ENCODE results near the gene ABCC8. TPM values are rescaled to one million over a fixed set of nuclear protein-coding genes. Genes with fewer than 3 reads are reported as not detected.
A peak's percentile ranks its signal among the peaks of the same experiment; 100 is the strongest.

Gene ABCC8
- total RNA-seq, 1 donor from 2014 or later, result 0.30 TPM

GRCh38 chr11:17379383-17380180, 97.1 kb downstream of the ABCC8 start:
- intact Hi-C loops (cut with micrococcal nuclease), result no loop called here
- no peaks in the 10 kb centered on the region for H3K4me1 Mint-ChIP-seq (ENCODE audit: low read depth)
- no peak for DNase-seq (ENCODE audit: low spot score)
- H3K36me3 Mint-ChIP-seq (ENCODE audit: low read depth), result peaks cover 8% of the 10 kb centered on the region
- H3K4me3 Mint-ChIP-seq (ENCODE audit: low read depth), result no peak overlapping the region
- H3K27ac Mint-ChIP-seq, result no peak overlapping the region
- H3K9me3 Mint-ChIP-seq, result peaks cover 4% of the 10 kb centered on the region
- H3K27me3 Mint-ChIP-seq (ENCODE audit: low read depth), result peaks cover 4% of the 10 kb centered on the region

- DNase-seq (ENCODE audit: low spot score), result no peak
- no peak overlapping the region for H3K27ac Mint-ChIP-seq
- no peaks in the 10 kb centered on the region for H3K4me1 Mint-ChIP-seq (ENCODE audit: low read depth)
- peaks cover 13% of the 10 kb centered on the region for H3K36me3 Mint-ChIP-seq (ENCODE audit: low read depth)
- intact Hi-C loops (cut with micrococcal nuclease), result no loop called here
- peaks cover 4% of the 10 kb centered on the region for H3K27me3 Mint-ChIP-seq (ENCODE audit: low read depth)
- peaks cover 9% of the 10 kb centered on the region for H3K9me3 Mint-ChIP-seq
- H3K4me3 Mint-ChIP-seq (ENCODE audit: low read depth), result no peak overlapping the region
These were observed 98.0 kb downstream of the ABCC8 start for GRCh38 chr11:17378655-17379054.

DNA sequence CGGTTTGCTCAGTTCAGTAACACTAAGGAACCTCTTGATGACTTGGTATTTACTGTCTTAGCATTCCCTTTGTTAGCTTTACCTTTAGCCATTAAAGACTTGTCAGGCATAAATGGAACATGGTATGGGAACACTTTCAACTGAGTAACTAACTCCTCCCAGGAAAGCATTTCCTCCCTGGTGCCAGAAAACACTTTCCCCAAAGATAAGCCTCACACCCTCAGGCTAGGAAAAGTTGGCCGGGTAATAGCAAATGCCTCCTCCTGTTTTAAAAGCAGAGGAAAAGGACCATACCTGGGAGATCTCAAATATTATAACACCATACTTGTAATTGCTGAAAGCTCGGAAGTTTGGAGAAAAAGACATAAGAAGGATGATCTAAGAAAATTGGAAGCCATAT, 100.2 kb downstream of the ABCC8 start:
- Mint-ChIP-seq H3K36me3 (ENCODE audit: low read depth) (peaks cover 31% of the 10 kb centered on the region), H3K27me3 (ENCODE audit: low read depth) (no peaks in the 10 kb centered on the region)
- intact Hi-C loops (cut with micrococcal nuclease), result no loop called here

GRCh38 chr11:17375547-17375946, 101.1 kb downstream of the ABCC8 start:
- no peaks in the 10 kb centered on the region for H3K4me1 Mint-ChIP-seq (ENCODE audit: low read depth)
- no peak for DNase-seq (ENCODE audit: low spot score)
- intact Hi-C loops (cut with micrococcal nuclease), result no loop called here
- H3K27me3 Mint-ChIP-seq (ENCODE audit: low read depth), result no peaks in the 10 kb centered on the region
- no peak overlapping the region for H3K4me3 Mint-ChIP-seq (ENCODE audit: low read depth)
- H3K9me3 Mint-ChIP-seq, result peaks cover 35% of the 10 kb centered on the region
- H3K36me3 Mint-ChIP-seq (ENCODE audit: low read depth), result peaks cover 40% of the 10 kb centered on the region
- H3K27ac Mint-ChIP-seq, result no peak overlapping the region

More for the DNA sequence above, 100.2 kb downstream of the ABCC8 start:
- no peak overlapping the region for H3K4me3 Mint-ChIP-seq (ENCODE audit: low read depth)
- H3K27ac Mint-ChIP-seq, result no peak overlapping the region
- no peak for DNase-seq (ENCODE audit: low spot score)
- H3K4me1 Mint-ChIP-seq (ENCODE audit: low read depth), result no peaks in the 10 kb centered on the region
- H3K9me3 Mint-ChIP-seq, result peaks cover 25% of the 10 kb centered on the region

GRCh38 chr11:17371614-17372013, 105.0 kb downstream of the ABCC8 start:
- peaks cover 73% of the 10 kb centered on the region for H3K36me3 Mint-ChIP-seq (ENCODE audit: low read depth)
- intact Hi-C loops (cut with micrococcal nuclease), result no loop called here
- no peak overlapping the region for H3K4me3 Mint-ChIP-seq (ENCODE audit: low read depth)
- no peak overlapping the region for H3K27ac Mint-ChIP-seq
- H3K9me3 Mint-ChIP-seq, result peaks cover 55% of the 10 kb centered on the region
- peaks cover 15% of the 10 kb centered on the region for H3K4me1 Mint-ChIP-seq (ENCODE audit: low read depth)
- H3K27me3 Mint-ChIP-seq (ENCODE audit: low read depth), result no peaks in the 10 kb centered on the region
- no peak for DNase-seq (ENCODE audit: low spot score)

- intact Hi-C loops (cut with micrococcal nuclease), result loop anchor here (1.0 to 5.0 kb wide), 3 partner anchors 15 to 138 kb away; partner anchors contain the start of gene NUCB2
- Mint-ChIP-seq H3K36me3 (ENCODE audit: low read depth) (peaks cover 82% of the 10 kb centered on the region), H3K27ac (no peak overlapping the region)
These were observed 106.9 kb downstream of the ABCC8 start for GRCh38 chr11:17369684-17370243.

DNA sequence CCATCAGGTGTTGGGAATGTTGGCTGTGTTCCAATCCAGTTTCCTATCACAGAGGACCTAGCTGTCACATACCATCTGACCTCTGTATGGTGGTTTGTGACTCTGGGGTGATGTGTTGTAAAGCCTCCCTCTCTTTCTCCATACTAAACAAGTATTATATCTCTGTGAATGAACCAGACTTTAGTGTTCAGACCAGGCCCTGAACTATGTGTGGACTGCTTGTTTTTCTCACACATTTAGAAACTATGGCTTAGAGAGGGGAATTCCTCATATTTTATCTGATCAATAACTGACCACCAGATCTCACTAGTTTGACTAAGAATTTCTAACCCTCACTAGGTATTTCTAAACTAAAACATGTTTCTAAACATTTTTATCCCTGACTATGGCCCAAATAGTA, 107.6 kb downstream of the ABCC8 start:
- H3K4me3 Mint-ChIP-seq (ENCODE audit: low read depth), result no peak overlapping the region
- peaks cover 51% of the 10 kb centered on the region for H3K9me3 Mint-ChIP-seq
- peaks cover 1% of the 10 kb centered on the region for H3K27me3 Mint-ChIP-seq (ENCODE audit: low read depth)
- H3K36me3 Mint-ChIP-seq (ENCODE audit: low read depth), result peaks cover 79% of the 10 kb centered on the region
- H3K4me1 Mint-ChIP-seq (ENCODE audit: low read depth), result peaks cover 15% of the 10 kb centered on the region
- intact Hi-C loops (cut with micrococcal nuclease), result loop anchor here (1.0 to 5.0 kb wide), 3 partner anchors 15 to 138 kb away; partner anchors contain the start of gene NUCB2
- no peak for DNase-seq (ENCODE audit: low spot score)
- H3K27ac Mint-ChIP-seq, result peak overlapping the region; percentile 79

More at GRCh38 chr11:17369684-17370243, 106.9 kb downstream of the ABCC8 start:
- no peak overlapping the region for H3K4me3 Mint-ChIP-seq (ENCODE audit: low read depth)
- no peak for DNase-seq (ENCODE audit: low spot score)
- peaks cover 15% of the 10 kb centered on the region for H3K4me1 Mint-ChIP-seq (ENCODE audit: low read depth)
- H3K27me3 Mint-ChIP-seq (ENCODE audit: low read depth), result peaks cover 1% of the 10 kb centered on the region
- peaks cover 55% of the 10 kb centered on the region for H3K9me3 Mint-ChIP-seq

DNA sequence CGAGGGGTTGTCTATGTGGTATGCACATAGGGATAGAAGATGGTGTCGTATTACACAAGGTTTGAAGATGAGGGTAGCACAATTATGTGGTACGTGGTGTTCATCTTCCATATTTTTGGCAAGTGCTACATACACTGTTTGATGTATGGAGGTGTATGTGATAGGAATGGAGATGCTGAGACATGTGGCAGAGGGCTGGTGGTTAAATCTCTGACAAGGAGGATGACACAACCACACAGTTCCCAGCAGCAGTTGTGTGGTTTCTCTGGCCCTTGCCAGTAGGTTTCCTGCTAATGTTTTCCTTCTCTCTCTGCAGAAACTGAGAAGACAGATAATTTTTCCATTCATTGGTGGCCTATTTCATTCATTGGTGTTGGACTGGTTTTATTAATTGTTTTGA, 108.1 kb downstream of the ABCC8 start:
- peaks cover 1% of the 10 kb centered on the region for H3K27me3 Mint-ChIP-seq (ENCODE audit: low read depth)
- peaks cover 15% of the 10 kb centered on the region for H3K4me1 Mint-ChIP-seq (ENCODE audit: low read depth)
- intact Hi-C loops (cut with micrococcal nuclease), result loop anchor here (1.0 to 5.0 kb wide), 2 partner anchors 71 to 91 kb away; partner anchors contain the start of gene NUCB2
- peaks cover 50% of the 10 kb centered on the region for H3K9me3 Mint-ChIP-seq
- H3K4me3 Mint-ChIP-seq (ENCODE audit: low read depth), result no peak overlapping the region
- peak overlapping the region; percentile 79 for H3K27ac Mint-ChIP-seq
- peaks cover 78% of the 10 kb centered on the region for H3K36me3 Mint-ChIP-seq (ENCODE audit: low read depth)
- no peak for DNase-seq (ENCODE audit: low spot score)

- no peak overlapping the region for H3K27ac Mint-ChIP-seq
- peaks cover 15% of the 10 kb centered on the region for H3K4me1 Mint-ChIP-seq (ENCODE audit: low read depth)
- H3K9me3 Mint-ChIP-seq, result peaks cover 33% of the 10 kb centered on the region
- DNase-seq (ENCODE audit: low spot score), result no peak
- peaks cover 1% of the 10 kb centered on the region for H3K27me3 Mint-ChIP-seq (ENCODE audit: low read depth)
- H3K4me3 Mint-ChIP-seq (ENCODE audit: low read depth), result no peak overlapping the region
- intact Hi-C loops (cut with micrococcal nuclease), result loop anchor here (5.0 kb wide), 1 partner anchor 89 kb away; the partner anchor contains the start of gene NUCB2
- H3K36me3 Mint-ChIP-seq (ENCODE audit: low read depth), result peaks cover 62% of the 10 kb centered on the region
These were observed 110.2 kb downstream of the ABCC8 start for GRCh38 chr11:17366495-17366894.

GRCh38 chr11:17354601-17354991, 122.0 kb downstream of the ABCC8 start:
- DNase-seq (ENCODE audit: low spot score), result peak; percentile 52
- Mint-ChIP-seq H3K27me3 (ENCODE audit: low read depth) (peaks cover 4% of the 10 kb centered on the region), H3K9me3 (no peaks in the 10 kb centered on the region), H3K4me1 (ENCODE audit: low read depth) (peaks cover 31% of the 10 kb centered on the region), H3K36me3 (ENCODE audit: low read depth) (peaks cover 31% of the 10 kb centered on the region), H3K27ac (peak overlapping the region; percentile 51), H3K4me3 (ENCODE audit: low read depth) (peak overlapping the region; percentile 82)
- intact Hi-C loops (cut with micrococcal nuclease), result loop anchor here (1.0 to 10.0 kb wide), 4 partner anchors 15 to 610 kb away; no protein-coding TSS in a partner anchor

DNA sequence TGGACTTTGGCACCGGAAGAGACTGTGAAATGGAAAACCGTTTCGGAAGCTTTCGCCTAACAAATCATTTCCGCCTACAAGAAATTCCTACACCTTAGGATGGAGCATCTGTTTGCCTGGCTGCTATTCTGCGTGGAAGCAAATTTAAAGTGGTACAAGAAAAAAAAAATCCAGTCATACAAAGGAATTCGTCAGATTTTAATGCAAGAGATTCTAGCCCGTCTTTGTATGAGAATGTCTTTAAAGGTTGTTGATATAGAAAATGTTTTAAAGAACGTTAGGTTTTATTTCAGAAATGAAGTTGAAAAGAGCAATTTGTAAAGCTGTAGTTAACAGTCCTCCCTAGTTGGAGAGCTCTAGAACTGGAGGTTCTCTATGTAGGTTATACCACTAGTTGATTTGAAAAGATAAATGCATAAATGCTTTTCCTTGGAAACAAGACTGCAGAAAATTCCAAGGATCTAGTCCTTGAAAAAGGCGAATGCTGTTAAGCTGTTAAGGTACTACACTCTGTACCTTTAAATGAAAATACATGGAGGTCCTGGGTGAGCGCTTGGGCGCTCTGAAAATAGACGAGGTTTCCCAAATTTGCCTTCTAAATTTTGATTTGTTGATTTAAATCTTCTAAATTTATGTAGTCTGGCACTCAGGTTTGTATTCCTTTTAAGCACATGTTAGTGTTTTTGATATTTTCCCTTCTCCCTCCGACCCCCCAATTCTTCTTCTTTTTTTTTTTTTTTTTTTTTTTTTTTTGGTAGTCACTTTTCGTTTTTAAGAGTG, 122.6 kb downstream of the ABCC8 start:
- Mint-ChIP-seq H3K4me3 (ENCODE audit: low read depth) (peak overlapping the region; percentile 82), H3K9me3 (no peaks in the 10 kb centered on the region), H3K27me3 (ENCODE audit: low read depth) (peaks cover 4% of the 10 kb centered on the region), H3K4me1 (ENCODE audit: low read depth) (peaks cover 31% of the 10 kb centered on the region), H3K27ac (peak overlapping the region; percentile 58), H3K36me3 (ENCODE audit: low read depth) (peaks cover 33% of the 10 kb centered on the region)
- intact Hi-C loops (cut with micrococcal nuclease), result loop anchor here (1.0 to 10.0 kb wide), 6 partner anchors 15 to 609 kb away; partner anchors contain the start of gene NUCB2
- DNase-seq (ENCODE audit: low spot score), result no peak
